C4-2B (cell line): ENCODE measurements around the gene PLA1A.

Experiments used
- ZFX ChIP-seq: fragments of 450-650 bp; IDR thresholded peaks from 2 replicates; pipeline ENCODE4 v1.6.1; 2017
- TF ChIP-seq, protein P1 (sequence below): fragments of 450-650 bp; conservative IDR thresholded peaks from 2 replicates; pipeline ENCODE4 v1.5.1; 2017; ENCODE audit warnings: mild to moderate bottlenecking

DNA sequence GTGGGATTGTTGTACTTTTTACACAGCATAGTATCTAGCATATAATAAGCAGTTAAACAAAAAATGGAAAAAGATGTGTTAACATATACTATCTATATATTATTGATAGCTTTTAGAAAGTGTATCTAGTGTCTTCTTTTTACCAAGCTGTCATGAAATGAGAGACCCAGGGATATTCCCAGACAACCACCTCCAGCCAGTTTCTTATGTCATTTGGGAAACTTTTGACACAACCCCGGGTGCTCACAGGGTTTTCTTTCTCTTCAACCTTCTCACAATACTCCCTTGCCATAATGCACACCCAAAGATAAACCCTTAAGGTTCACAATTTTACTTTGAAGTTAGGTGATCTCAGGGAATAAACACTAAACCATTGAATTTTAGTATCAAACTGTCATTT is 4.8 kb upstream of the PLA1A start:
- TF ChIP-seq, protein P1, sequence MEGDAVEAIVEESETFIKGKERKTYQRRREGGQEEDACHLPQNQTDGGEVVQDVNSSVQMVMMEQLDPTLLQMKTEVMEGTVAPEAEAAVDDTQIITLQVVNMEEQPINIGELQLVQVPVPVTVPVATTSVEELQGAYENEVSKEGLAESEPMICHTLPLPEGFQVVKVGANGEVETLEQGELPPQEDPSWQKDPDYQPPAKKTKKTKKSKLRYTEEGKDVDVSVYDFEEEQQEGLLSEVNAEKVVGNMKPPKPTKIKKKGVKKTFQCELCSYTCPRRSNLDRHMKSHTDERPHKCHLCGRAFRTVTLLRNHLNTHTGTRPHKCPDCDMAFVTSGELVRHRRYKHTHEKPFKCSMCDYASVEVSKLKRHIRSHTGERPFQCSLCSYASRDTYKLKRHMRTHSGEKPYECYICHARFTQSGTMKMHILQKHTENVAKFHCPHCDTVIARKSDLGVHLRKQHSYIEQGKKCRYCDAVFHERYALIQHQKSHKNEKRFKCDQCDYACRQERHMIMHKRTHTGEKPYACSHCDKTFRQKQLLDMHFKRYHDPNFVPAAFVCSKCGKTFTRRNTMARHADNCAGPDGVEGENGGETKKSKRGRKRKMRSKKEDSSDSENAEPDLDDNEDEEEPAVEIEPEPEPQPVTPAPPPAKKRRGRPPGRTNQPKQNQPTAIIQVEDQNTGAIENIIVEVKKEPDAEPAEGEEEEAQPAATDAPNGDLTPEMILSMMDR: no peak
- TF ChIP-seq ZFX: no peak
